Amniotic stem cell (primary cell): ENCODE results near the gene CTDP1.
"Not testable (repeated sequence)": the region's sequence is repeated elsewhere in the genome, so short reads cannot be mapped to it uniquely, and the experiment has no call there.

ENCODE experiments used
- DNase-seq: peaks from one replicate; lab custom pipeline; 2025; lab: John Stamatoyannopoulos, UW

The CTDP1 gene

GRCh38 chr18:79702906-79703305, 23.3 kb downstream of the CTDP1 start:
- DNase-seq: no peak

- DNase-seq: no peak
These were observed 25.0 kb downstream of the CTDP1 start for GRCh38 chr18:79704631-79705030.

DNA sequence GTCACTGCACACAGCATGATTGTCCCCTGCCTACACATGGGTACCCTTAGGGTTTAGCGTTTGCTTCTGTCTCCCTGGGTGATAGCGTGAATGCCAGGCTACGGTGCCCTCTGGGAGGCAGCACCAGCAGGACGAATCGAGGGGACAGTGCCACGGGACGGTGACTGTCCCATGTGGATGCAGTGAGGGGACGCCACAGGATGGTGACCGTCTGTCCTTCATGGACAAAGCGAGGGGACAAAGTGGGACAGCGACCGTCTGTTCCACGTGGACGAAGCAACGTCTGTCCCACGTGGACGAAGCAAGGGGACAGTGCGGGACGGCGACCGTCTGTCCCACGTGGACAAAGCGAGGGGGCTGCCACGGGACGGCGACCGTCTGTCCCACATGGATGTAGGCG, 25.7 kb downstream of the CTDP1 start:
- no peak for DNase-seq

DNA sequence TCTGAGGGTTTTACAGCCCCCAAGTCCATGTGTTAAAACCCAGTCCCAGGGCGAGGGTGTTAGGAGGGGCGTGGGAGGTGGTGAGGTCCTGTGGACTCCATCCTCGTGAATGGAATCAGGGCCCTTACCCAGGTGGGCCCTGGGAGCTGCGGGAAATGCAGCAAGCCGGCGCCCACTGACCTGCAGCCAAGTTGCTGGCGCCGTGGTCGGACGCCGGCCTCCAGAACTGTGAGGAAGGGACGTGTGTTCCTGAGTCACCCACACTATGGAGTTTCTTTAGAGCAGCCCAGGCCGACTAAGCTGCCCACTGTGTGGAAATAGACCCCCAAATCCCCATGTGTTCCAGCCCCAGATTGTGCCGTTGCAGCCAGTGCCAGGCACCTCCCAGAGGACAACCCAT, 26.4 kb downstream of the CTDP1 start:
- no peak for DNase-seq

DNA sequence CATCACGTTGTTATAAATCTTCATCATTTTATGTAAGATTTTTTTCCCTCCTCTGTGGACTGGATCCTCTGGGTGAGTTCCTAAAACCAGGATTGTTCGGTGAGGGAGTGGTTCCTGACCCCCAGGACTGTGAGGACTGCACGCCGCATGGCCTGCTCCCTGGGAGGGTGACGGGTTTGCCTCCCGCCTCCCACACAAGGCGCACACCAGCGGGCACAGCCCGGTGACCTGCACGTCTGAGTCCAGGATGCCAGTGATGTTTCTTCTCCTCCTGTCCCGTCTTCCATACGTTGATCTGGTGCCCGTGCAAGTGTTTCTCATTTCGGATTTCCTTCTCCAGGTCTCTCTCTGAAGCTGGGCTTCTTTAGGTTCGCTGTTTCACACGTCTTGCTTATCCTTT, 27.1 kb downstream of the CTDP1 start:
- DNase-seq: no peak

DNA sequence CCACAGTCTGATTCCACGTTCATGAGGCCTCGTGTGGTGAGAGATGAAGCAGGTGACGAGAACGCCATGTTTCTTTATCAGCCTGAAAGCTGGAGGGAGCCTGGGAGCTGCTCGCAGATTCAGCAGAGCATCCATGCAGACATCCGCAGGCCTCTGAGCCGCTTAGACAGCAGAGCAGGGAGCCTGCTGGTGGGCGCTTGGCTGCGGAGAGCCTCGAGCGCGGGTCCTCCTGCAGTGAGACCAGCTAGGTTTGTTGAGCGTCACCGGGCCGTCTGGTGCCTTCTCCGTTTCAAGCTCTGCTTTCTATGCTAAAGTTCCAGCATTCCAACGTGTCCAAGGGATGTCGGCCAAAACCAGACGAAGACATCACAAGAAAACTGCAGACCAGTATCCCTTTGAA, 27.6 kb downstream of the CTDP1 start:
- DNase-seq: no peak

DNA sequence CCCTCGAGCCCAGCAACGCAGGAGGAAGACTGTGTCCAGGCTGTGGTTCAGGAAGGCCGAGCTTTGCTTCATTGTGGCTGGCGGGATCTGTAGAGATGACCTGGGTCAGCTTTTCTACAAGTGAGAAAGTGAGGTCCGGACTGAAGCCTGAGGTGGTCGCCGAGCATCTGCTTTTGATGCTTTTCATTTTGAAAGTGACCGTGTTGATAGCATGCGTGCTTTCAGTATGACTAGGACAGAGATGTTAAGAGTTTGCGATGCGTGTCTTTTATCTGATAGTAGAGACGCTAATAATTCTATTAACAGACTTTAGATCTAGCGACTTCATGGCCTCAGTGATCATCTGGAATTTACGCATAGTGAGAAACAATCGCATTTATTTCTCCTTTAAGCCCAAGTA, 28.1 kb downstream of the CTDP1 start:
- DNase-seq: no peak

- DNase-seq: no peak
These were observed 28.8 kb downstream of the CTDP1 start for GRCh38 chr18:79708412-79708811.

- DNase-seq: no peak
These were observed 32.7 kb downstream of the CTDP1 start for GRCh38 chr18:79712206-79712857.

DNA sequence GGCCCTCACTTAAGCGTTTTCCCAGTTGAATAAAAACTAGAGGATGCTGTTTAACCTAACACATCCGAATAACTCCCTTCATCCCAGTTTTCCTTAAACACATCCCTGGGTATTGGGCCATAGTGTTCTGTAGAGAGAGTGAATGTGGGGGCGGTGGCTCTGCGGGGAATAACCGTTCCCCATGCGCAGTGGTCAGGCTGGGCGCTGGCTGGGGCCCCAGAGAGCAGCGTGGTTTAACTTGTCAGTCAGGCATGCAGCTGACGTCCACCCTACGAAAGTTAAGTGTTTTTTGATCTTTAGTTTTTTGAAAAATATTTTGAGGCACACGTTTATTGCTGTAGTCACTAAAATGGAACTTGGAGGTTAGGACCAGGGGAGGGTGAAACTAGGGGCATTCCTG, 33.7 kb downstream of the CTDP1 start:
- DNase-seq: no peak

- no peak for DNase-seq
These were observed 35.1 kb downstream of the CTDP1 start for GRCh38 chr18:79714531-79715240.

DNA sequence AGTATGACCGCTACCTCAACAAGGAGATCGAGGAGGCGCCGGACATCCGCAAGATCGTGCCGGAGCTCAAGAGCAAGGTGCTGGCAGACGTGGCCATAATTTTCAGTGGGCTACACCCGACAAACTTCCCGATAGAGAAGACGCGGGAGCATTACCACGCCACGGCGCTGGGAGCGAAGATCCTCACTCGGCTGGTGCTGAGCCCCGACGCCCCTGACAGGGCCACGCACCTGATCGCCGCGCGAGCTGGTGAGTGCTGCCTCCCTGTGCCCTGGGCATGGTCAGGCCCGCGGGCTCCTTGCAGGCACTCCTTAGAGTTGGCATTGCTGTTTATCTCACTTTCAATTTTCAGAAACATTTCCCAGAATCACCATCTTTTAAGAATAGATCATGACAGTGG, 35.7 kb downstream of the CTDP1 start:
- DNase-seq: no peak

GRCh38 chr18:79717059-79717458, 37.5 kb downstream of the CTDP1 start:
- no peak for DNase-seq

DNA sequence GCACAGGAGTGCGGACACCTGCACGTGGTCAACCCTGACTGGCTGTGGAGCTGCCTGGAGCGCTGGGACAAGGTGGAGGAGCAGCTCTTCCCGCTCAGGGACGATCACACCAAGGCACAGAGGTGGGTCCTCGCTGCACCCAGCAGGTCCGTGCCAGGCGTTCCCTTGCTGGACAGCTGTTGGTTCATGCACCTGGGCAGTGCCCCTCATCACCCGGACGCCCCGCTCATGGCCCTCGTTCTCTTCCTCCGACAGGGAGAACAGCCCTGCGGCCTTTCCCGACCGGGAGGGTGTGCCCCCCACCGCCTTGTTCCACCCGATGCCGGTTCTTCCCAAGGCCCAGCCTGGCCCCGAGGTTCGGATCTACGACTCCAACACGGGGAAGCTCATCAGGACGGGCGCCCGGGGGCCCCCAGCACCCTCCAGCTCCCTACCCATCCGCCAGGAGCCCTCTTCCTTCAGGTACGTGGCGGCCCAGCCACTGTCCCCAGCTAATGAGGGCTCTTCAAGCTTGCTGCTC, 38.0 kb downstream of the CTDP1 start:
- DNase-seq: no peak

DNA sequence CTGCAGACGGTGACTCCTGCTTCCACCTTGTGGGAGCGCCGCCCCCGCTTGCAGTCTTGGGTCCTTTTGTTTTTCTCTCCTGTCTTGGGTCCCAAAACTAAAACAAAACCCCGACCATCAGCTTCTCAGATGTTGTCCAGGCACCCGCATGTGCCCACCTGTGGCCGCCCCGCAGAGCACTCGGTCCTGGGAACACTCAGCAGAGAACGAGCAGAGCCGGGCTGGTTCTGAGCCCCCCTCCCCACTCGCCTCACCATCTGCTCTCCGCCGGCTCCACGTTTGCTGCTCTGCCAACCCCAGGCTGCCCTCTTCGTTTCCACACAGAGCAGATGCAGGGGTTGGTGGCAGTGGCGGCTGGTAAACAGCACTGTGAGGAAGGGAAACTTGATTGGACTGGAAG, 38.5 kb downstream of the CTDP1 start:
- DNase-seq: no peak

GRCh38 chr18:79718878-79719477, 39.4 kb downstream of the CTDP1 start:
- no peak for DNase-seq

- DNase-seq: not testable (repeated sequence)
These were observed 40.1 kb downstream of the CTDP1 start for GRCh38 chr18:79719478-79720358.

GRCh38 chr18:79720359-79720733, 40.7 kb downstream of the CTDP1 start:
- no peak for DNase-seq

DNA sequence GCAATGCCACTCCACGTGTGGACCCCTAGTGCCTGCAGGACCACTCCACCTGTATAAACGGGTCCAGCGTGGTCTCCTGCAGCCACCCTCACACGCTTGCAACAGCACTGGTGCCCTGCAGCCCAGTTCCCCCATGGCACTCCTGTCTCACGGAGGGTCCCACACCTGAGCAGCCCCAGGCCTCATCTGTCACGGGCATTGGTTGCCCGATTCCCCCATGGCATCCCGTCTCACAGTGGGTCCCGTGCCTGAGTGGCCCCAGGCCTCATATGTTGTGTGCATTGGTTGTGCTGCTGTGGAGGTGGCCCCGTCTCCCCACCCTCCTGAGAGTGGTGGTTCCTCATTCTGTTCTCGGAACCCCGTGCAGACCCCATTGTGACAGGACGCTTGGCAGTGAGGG, 43.4 kb downstream of the CTDP1 start:
- DNase-seq: no peak

DNA sequence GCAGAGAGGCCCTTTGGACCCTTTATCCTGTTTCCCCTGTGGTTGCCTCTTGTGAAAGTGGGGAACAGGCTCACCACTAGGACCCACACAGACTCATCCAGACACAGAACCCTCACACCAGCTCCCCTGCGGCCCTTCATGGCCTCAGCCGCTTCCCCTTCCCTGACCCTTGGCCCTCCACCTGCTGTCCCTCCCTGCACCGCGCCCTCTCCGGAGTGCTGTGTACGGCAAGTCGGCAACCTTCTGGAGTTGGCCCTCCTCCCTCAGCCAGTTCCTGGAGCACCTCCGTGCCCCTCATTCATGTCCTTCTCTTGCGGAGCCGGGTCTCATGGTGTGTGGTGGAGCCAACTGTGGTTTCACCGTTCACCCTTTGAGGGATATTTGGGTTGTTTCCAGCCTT, 44.0 kb downstream of the CTDP1 start:
- no peak for DNase-seq

GRCh38 chr18:79724299-79725080, 44.9 kb downstream of the CTDP1 start:
- no peak for DNase-seq

GRCh38 chr18:79725486-79725885, 45.9 kb downstream of the CTDP1 start:
- no peak for DNase-seq
